Hematopoietic multipotent progenitor cell treated with erythropoietin and hydrocortisone succinate and interleukin-3 and kit ligand, for 17 days (in vitro differentiated cells): Measurements from ENCODE around the gene AGR2.
"Not testable (repeated sequence)": the region's sequence is repeated elsewhere in the genome, so short reads cannot be mapped to it uniquely, and the experiment has no call there.

Source experiments
- DNase-seq: peaks from one replicate; pipeline ENCODE4 v3.0.0-alpha.2; 2015; ENCODE audit warnings: low spot score

Gene AGR2

DNA sequence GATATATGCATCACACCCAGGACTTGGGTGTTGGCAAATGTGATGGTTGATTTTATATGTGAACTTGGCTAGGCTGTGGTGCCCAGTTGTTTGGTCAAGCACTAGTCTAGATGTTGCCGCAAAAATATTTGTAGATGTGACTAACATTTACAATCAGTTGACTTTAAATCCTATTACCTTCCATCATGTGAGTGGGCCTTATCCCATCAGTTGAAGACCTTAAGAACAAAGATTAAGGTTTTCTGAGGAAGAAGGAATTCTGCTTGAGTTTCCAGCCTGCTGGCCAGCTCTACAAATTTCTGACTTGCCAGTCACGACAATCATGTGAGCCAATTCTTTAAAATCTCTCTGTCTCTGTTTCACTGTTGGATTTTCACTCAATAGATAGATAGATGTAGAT, 30.9 kb downstream of the AGR2 start:
- DNase-seq: peak; percentile 28

DNA sequence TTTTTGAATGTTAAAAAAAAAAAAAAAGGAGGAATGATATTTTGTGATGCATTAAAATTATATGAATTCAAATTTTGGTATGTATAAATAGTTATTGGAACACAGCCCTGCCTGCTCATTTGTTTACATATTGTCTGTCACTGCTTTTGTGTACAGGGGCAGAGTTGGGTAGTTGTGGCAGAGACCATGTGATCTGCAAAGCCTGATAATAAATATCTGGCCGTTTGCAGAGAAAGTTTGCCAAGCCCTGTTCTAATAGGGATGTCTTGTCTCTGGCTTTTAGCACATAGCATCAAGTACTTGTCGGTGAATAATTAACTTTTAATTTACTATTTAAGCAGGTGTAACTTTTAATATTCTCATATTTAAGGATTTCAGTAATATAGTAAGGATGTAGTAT, 31.5 kb downstream of the AGR2 start:
- DNase-seq: peak; percentile 48

DNA sequence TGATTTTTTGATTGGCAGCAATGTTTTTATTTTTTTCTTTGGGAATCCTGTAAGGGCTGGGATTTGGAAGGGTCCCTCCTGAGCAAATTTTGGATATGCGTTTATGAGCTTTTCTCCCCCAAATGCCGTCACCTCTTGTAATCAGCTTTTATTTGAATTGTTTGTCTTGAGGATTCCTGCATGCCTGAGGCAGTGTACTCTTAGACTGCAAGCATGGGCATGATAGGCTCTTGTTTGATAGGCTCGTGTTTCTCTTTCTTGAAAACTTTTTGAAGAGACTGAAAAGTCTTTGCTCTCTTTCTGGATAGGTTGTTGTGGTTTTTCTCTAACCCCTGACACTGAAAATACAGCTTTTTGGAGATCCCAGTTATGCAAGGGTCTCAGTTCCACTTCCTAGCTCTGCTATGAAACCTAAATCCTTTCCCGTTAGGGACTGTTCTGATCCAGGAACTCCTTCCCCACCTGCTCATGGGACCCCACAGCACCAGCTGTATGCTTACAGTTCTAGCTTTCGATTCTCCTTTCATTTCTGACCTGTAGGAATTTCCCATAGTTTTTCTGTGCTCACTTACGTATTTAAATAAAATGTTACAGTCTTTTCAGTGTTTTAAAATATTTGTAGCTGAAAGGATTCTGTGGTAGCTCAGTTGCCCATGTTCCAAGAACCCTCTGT, 34.0 kb downstream of the AGR2 start:
- DNase-seq: no peak

DNA sequence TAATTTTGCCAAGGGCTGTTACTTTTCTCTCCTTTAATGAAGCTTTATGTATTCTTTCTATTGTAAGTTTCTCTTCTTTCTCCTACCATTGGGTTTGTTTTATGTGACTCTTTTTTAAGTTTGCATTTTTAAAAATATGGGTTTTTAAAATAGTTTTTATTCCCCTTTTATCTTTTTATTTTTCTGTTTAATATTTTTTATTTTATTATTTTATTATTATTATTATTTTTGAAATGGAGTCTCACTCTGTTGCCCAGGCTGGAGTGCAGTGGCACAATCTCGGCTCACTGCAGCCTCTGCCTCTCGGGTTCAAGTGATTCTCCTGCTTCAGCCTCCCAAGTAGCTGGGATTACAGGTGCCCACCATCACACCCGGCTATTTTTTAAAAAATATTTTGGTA, 34.8 kb downstream of the AGR2 start:
- not testable (repeated sequence) for DNase-seq

DNA sequence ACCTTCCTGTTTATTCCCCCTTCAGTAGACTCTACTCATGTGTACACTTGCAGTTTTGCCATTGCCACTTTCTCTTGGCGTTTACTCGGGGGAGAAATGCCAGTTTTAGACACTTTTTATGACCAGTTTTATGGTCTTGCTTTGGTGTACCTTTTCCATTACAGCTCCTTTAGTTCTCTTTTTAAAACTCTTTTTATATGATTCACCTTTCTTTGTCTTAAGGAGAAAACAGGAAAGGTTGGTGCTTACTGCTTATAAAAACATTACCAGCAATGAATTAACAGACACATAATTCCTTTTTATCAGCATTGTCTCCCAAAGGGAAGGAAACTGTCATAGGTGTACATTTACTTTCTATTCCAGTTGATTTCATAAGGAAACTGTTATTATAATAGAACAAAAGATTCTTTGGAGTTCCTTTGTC, 39.4 kb downstream of the AGR2 start:
- no peak for DNase-seq

DNA sequence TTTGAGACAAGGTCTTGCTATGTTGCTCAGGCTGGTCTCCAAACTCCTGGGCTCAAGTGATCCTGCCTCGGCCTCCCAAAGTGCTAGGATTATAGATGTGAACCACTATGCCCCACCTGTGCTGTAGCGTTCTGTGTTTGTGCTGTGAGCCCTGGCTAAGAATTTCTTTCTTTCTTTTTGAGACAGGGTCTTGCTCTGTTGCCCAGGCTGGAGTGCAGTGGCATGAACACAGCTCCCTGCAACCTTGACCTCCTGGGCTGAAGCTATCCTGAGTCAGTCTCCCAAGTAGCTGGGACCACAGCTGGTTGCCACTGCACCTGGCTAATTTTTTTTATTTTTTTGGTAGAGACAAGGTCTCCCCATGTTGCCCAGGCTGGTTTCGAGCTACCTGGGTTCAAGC, 39.9 kb downstream of the AGR2 start:
- no peak for DNase-seq

DNA sequence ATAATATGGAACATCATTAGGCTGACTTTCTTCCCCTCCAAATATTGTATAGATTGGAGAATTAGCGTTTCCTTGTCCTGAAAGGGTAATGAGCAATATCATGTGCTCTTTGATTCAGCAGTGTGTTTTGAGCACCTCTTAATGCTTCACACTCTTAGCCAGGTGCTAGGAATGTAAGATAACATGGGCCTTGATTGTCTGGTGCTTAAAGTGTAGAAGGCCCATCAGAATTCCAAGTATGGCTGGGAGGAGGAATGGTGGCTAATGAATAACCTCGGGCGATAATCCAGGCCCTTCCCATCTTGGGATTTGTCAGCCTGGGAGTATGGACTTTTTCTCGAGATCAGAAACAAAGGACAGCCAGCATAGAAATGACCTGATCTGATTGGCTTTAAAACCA, 42.6 kb downstream of the AGR2 start:
- DNase-seq: no peak

DNA sequence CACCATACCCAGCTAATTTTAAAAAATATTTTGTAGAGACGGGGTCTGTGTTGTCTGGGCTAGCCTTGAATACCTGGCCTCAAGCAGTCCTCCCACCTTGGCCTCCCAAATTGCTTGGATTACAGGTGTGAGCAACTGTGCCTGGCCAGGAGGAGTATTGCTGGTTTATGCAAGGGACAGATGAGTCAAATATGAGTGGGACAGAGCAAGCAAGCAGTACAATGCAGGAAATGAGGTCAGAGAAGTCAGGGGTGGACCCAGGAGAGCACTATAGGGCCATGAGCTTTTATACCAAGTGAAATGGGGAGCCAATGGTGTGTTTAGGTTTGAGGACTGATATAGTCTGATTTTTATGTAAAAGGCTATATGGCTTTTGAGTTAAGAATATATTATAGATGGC, 45.0 kb downstream of the AGR2 start:
- no peak for DNase-seq

DNA sequence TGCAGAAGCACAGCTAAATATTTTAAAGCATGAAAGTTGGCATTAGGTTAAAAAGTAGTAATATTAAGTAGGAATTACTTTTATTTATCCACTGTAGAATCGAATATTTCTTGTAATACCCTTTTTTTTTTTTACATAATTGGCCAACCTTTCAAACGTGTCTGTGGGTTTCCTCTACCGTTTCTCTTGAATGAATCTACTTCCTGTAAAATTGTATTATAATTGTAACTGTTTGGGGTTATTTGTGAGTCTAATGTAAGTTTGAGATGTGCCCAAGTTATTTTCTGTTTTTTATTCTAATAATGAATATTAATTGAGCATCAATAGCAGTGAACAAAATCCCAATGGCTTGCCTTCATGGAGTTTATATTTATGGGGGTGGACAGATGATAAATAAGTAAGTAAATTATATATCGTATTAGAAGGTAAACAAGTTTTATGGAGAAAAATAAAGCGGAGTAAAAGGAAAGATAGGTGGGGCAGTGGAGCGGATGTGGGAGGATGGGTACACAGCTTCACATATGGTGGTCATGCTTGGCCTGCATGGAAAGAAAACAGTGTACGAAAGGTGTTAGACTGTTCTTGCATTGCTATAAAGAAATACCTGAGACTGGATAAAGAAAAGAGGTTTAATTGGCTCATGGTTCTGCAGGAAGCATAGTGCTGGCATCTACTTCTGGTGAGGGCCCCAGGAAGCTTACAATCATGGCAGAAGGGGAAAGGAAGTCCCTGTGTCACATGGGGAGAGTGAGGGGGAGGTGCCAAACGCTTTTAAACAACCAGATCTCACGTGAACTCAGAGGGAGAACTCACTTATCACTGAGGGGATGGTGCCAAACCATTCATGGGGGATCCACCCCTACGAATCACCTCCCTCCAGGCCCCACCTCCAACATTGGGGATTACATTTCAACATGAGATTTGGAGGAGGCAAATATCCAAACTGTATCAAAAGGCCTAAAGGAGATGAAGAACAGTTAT, 45.9 kb downstream of the AGR2 start:
- peak; percentile 50 for DNase-seq

DNA sequence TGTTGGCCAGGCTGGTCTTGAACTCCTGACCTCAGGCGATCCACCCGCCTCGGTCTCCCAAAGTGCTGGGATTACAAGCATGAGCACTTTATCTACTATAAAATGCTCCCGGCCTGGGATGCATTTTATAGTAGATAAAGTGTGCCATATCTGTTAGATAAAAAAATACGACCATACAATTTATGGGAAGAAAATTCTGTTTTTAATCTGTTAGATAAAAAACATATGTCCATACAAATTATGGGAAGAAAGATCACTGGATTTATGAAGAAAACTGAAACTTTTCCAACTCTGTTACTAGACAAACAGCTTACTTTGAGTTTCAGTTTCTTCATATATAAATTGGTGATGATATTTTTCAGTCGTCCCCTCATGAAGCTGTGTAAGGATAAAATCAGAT, 46.8 kb downstream of the AGR2 start:
- DNase-seq: no peak

DNA sequence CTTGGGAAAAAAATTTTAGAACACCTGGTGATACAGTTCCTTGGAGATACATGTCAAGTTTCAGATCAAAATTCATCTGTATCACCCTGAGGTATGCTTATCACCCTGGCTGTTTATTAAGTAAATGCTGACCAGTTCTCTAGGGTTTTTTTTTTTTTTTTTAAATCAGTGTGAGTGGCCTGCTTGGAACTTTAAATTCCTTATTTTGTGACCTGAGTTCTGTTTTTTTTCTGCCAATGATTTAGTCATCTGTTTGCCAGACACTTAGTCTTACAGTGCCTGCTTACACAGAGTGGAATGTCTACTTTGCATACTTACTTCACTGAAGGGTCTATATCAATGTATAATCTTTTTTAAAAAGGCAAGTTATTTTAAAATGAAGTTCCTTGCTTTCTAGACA, 49.4 kb downstream of the AGR2 start:
- DNase-seq: no peak

DNA sequence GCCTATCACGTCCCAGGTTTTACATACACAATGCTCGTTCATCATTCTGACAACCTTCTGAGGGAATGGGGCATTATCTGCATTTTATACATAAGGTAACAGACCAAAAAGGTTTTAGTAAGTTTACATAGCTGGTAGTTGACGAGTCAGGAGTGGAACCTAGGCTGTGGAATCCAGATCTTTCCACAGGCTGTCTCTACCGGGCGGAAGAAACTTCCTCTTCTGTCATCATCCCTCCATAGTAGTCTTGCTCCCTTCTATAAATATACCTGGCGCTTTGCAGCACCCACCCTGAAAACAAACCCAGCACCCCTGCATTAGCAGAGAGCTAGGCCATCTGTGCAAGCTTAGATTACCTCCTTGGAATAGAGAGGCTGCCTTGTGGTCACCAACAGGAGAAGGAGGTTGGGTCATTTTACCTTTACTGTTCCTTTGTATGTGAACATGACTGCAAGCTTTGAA, 49.9 kb downstream of the AGR2 start:
- peak; percentile 39 for DNase-seq

DNA sequence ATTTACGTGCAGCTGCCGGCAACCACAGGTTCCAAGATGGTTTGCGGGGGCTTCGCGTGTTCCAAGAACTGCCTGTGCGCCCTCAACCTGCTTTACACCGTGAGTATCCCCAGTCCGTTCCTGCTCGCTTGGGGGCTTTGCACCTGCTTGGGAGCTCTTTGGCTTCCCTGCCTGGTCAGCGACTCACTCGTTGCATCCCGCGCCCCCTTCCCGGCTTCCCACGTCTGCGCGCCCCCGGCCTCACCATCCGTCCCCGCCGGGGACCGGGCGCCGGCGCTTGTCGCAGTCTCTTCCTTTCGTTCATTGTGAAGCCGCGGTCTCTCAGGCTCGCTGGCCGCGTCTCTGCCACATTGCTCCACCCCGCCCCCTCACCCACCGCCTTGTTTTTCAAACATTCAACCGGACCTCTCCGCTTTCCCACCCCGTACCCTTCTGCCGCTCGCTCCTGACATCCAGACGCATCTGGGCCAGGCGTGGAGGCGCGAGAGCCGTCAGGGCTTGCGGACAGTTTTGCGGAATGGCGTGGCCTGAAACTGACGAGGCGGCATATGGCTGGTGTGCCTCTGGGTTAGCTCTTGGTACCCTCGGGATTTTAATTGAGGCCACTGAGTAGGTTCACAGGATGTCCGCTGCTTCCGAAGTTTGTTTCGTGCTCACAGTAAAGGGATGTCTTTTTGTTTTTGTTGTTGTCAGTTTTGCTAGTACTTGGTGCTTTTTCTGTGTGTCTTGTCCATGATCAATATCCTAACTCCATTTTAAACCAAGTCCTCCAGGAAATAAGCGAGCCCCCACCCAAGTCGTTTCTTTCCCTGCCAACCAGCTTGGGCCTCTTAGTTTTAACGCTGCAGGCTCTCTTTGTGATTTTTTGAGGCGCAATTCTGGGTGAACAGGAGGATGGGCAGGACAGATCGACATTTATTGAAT, 50.6 kb downstream of the AGR2 start:
- DNase-seq: peak; percentile 30

DNA sequence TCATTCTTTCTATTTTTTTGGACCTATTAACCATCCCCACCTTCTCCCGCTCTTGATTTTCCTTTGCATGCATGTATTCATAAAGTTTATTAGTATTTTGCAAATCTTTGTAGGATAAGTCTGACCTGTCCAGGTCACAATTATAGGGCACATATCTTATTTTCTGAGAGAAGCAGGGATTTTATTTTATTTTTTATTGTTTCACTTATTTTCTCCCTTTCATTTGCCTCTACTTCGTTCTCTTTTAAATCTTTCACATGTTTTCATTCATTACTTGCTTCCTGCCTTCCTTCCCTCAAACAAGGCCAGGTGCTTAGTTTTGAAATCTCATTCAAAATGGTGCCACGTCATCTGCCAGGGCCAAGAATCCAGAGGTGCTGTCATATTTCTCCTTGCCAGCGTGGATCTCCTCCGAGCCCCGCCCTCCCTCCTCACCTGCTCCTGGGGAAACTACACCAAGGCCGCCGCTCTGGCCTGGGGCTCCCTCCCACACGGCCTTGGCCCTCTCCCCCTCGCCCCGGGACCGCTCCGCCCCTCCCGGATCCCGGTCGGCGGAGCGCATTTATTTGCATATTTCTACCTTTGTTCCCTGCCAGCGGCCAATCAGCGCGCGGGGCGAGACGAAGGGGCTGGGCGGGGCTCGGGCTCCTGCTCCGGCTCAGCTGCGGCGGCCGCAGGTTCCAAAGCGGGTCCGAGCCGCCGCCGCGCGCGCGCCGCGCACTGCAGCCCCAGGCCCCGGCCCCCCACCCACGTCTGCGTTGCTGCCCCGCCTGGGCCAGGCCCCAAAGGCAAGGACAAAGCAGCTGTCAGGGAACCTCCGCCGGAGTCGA, 51.5 kb downstream of the AGR2 start, which contains the start of gene TSPAN13:
TSS of gene TSPAN13 (plus strand) at position 654 of the 830 bp plus-strand sequence. CDS start 213 bp downstream, outside the sequence.
- DNase-seq: peak; percentile 77

DNA sequence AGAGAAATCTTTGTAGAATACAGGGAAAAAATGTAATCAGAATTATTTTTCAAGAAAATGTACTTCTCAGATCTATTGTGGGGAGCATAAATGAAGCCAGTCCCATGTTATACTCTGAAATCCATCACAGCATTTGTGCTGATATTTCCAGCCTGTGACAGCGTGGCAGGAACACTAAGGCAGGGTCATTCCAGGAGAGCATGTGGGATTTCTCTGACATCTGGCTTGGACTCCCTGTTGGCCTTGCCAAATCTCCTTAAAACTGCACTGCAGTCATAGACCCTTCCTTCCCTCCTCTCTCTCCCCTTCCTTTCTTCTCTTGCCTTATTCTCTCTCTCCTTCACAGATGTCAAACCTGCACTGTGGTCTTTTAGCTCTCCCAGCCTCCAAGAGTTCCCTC, 57.7 kb downstream of the AGR2 start:
- DNase-seq: no peak

DNA sequence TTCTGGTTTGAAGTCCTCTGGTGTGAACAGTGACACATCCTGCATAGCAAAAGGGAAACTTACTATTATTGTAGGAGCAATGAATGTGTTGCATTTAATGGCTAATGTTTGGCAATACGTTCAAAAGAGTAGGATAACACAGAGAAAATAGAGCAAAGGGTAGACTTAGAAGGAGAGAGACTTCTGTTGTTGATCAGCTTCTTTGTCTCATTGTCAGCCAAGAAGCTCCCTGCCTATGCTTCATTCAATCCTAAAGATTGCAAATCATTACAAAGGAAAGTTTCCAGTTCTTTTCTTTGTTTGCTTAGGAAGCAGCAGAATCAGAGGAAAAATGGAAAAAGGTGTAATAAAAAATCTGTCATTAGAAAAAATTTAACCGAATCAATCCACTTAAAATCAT, 59.2 kb downstream of the AGR2 start:
- DNase-seq: no peak

DNA sequence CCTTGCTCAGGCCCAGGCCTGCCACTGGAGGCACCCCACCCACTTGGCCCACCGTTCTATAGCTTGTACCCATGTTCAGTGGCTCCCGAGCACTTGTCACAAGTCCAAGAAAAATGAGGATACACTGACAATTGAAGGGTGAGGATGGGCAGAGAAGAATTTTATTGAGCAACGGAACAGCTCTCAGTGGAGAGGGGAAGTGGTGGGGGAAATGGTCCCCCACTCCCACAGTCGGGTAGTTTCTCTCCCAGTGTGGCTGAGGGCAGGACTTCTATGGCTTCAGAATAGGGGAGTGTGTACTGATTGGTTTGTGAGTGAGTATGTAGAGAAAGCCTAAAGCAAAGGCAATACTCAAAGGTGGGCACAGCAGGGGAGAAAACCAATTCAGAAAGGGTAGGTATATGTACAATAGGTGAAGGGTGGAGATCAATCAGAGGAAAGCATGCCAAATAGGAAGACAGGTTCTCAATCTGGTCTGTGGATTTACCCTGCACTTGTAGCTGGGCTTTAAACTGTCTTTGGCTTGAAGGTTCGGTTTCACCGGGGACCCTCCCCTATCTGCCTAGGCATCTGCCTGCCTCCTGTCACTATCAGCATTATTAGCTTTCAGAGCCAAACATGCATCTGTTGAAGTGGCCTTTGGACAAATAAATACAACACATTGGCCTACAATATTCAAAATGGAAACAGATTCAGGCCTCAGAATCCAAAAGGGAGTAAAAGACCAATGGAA, 60.1 kb downstream of the AGR2 start:
- no peak for DNase-seq

DNA sequence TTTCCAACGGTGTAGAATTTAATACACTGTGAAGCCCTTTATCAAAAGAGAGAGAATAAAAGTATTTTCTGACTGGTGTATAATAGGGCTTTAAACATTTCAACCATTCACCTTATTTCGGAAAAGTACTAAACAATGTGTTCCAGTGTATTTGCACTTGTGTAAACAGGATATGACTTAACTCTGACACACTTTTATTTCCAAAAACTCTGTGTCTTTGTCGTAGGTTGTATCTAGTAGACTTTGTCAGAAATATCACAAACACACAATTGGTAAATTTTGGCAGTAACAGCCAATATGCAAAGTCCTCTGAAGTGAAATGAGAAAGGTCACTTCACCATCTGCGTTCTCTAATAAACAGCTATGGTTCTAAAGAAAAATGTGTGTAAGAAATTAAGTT, 61.6 kb downstream of the AGR2 start:
- DNase-seq: no peak

DNA sequence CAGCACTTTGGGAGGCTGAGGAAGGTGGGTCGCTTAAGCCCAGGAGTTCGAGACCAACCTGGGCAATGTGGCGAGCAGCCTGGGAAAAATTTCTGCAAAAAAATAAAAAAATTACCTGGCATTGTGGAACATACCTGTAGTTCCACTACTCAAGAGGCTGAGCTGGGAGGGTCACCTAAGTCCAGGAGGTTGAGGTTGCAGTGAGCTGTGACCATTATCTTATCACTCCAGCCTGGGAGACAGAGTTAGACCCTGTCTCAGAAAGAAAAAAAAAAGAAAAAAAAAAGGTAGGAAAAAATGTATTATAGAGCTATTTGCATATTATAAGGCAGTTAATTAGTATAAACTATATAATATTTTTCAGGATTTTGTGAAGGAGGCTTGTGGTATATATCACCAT, 62.3 kb downstream of the AGR2 start:
- DNase-seq: no peak
